Activated CD4-positive, alpha-beta T cell treated with anti-CD3 and anti-CD28 coated beads for 24 hours (primary cell): Measurements from ENCODE around the gene JAM3.
"Not testable (repeated sequence)": the region's sequence is repeated elsewhere in the genome, so short reads cannot be mapped to it uniquely, and the experiment has no call there.

Source experiments
- DNase-seq, 2 donors: peaks; one replicate each; pipeline ENCODE4 v3.0.0-alpha.2; 2020; ENCODE audit warnings: low read depth in 2 of 2

The JAM3 gene

GRCh38 chr11:134101282-134101681, 32.4 kb downstream of the JAM3 start:
- no peak for DNase-seq

GRCh38 chr11:134110252-134110815, 41.5 kb downstream of the JAM3 start:
- DNase-seq: no peak

- not testable (repeated sequence) for DNase-seq
Measured at GRCh38 chr11:134113787-134114186, 44.9 kb downstream of the JAM3 start.

GRCh38 chr11:134116210-134116609, 47.3 kb downstream of the JAM3 start:
- no peak for DNase-seq

- no peak for DNase-seq
Measured at GRCh38 chr11:134118006-134118405, 49.1 kb downstream of the JAM3 start.

GRCh38 chr11:134119094-134119493, 50.2 kb downstream of the JAM3 start:
- no peak for DNase-seq

GRCh38 chr11:134120143-134120850, 51.4 kb downstream of the JAM3 start:
- DNase-seq: no peak

GRCh38 chr11:134120921-134121526, 52.2 kb downstream of the JAM3 start:
- no peak for DNase-seq

- no peak for DNase-seq
Measured at GRCh38 chr11:134124660-134125451, 56.0 kb downstream of the JAM3 start.

GRCh38 chr11:134125507-134125906, 56.6 kb downstream of the JAM3 start:
- no peak for DNase-seq

GRCh38 chr11:134126217-134126822, 57.4 kb downstream of the JAM3 start:
- no peak for DNase-seq

GRCh38 chr11:134131628-134132244, 62.9 kb downstream of the JAM3 start:
- DNase-seq: no peak

GRCh38 chr11:134132808-134133207, 63.9 kb downstream of the JAM3 start:
- no peak for DNase-seq

GRCh38 chr11:134134167-134134566, 65.3 kb downstream of the JAM3 start:
- DNase-seq: no peak

- no peak for DNase-seq
Measured at GRCh38 chr11:134138376-134138775, 69.5 kb downstream of the JAM3 start.

- no peak for DNase-seq
Measured at GRCh38 chr11:134139303-134139872, 70.5 kb downstream of the JAM3 start.

GRCh38 chr11:134139873-134140331, 71.0 kb downstream of the JAM3 start:
- peak; percentile 21 to 26 for DNase-seq

GRCh38 chr11:134140961-134141490, 72.2 kb downstream of the JAM3 start:
- DNase-seq: no peak

GRCh38 chr11:134142536-134142935, 73.7 kb downstream of the JAM3 start:
- no peak for DNase-seq

GRCh38 chr11:134143801-134144200, 74.9 kb downstream of the JAM3 start:
- DNase-seq: no peak

- DNase-seq: no peak
Measured at GRCh38 chr11:134144744-134145143, 75.9 kb downstream of the JAM3 start.
